NCI-H524 treated with DMSO at 0.1 percent for 48 hours (cell line): Measurements from ENCODE around the gene SNX15.
A peak's percentile ranks its signal among the peaks of the same experiment; 100 is the strongest.
"Not testable (repeated sequence)": the region's sequence is repeated elsewhere in the genome, so short reads cannot be mapped to it uniquely, and the experiment has no call there.

Experiments used
- DNase-seq: peaks from one replicate; lab custom pipeline; 2025; lab: John Stamatoyannopoulos, UW

Gene SNX15

GRCh38 chr11:65014726-65015227, 12.5 kb upstream of the SNX15 start:
- DNase-seq: no peak

DNA sequence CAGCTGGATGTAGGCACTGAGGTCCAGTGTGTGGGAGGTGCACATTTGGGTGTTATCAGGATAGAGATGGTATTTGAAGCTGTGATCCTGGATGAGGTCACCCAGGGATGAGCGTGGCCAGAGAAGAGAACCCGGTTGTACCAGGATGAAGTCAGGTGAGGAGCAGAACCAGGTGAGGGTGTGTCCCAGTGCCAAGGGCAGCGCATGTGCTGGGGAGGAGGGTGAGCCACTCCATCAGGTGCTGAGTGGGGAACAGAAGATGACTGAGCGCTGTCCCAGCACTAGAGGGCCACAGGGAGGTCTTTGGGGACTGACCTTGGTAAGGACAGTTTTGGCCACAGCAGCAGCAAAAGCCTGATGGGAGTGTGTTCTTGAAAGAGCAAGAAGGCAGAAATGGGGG, 10.5 kb upstream of the SNX15 start:
- DNase-seq: no peak

DNA sequence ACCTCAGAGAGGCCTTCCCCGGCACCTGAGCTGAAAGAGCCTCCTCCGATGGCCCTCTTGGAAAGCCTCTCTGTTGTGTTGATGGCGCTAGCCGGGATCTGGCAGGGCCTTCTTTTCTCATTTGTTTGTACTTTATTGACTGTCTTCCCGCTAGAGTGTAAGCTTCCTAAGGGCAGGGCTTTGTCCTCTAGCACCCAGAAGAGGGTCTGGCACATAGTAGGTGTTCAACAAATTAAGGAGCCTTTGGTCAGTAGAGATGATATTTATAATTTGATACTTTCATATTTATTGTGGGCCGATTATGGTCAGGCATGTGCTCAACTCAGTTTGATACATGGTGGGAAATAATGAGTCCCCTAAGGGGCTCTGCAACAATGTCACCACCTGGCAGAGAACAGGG, 9.3 kb upstream of the SNX15 start:
- DNase-seq: no peak

DNA sequence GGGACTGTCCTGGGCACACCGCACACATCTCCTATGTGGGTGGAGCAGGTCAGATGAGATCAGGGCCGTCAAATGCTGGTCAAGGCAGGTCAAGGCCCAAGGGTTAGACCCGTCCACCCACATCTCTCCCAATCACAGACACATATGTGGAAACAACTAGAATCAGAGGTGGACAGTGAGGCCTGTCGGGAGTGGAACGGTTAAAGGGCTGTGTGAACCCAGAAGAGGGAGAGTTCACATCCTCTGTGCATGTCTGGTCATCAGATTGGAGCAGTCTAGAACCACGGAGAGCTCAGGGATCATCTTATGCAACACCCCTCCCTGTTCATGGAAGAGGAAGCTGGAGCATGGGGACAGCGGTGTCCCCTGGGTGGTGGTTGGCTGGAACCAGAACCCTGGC, 7.4 kb upstream of the SNX15 start:
- no peak for DNase-seq

DNA sequence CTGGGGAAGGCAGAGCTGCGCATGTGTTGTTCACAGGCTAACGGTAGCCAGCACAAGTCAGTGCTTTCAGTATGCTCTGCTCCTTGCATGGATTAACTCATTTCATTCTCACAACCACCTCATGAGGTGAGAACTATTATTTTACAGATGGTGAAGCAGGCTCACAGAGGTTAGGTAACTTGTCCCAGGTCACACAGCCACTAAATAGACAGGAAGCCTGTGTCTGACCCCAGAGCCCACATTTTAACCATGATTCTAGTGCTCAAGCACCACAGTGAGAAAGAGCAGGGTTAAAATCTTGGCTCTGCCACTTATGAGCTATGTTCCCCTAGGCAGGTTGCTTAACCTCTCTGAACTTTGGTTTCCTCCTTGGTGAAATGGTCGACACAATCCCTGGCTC, 6.2 kb upstream of the SNX15 start:
- no peak for DNase-seq

DNA sequence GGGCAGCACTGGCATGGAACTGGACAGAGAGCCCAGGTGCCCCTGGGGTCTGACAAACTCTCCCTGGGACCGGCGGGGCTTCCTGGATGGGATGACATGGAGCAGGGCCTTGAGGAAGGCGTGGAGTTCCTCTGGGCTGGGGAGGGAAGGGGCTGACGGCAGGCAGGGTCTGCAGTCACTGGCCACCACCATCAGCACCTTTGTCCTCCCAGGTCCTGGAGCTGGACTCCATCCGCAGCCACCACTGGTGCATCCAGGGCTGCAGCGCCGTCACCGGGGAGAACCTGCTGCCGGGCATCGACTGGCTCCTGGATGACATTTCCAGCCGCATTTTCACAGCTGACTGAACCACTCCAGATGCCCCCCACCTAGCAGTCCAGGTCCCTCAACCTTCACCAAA, 5.7 kb upstream of the SNX15 start:
- no peak for DNase-seq

DNA sequence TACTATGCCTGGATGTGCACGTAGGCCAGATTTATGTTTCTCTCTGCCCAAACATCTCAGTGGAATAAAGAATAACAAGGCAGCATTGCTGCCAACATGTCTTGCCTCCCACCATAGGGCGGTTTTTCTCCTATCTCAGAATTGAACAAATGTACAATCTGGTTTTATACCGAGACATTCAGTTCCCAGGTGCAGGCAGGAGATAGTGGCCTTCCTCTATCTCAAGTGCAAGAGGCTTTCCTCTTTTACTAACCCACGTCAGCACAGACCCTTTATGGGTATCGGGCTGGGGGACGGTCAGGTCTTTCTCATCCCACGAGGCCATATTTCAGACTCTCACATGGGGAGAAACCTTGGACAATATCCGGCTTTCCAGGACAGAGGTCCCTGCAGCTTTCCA, 3.7 kb upstream of the SNX15 start:
- DNase-seq: not testable (repeated sequence)

GRCh38 chr11:65026810-65027209, 429 bp upstream of the SNX15 start:
- DNase-seq: no peak

- DNase-seq: no peak
Measured at GRCh38 chr11:65032216-65032615, 5.0 kb downstream of the SNX15 start.

GRCh38 chr11:65034423-65034822, 7.2 kb downstream of the SNX15 start:
- DNase-seq: no peak

GRCh38 chr11:65035579-65035978, 8.3 kb downstream of the SNX15 start:
- DNase-seq: no peak

DNA sequence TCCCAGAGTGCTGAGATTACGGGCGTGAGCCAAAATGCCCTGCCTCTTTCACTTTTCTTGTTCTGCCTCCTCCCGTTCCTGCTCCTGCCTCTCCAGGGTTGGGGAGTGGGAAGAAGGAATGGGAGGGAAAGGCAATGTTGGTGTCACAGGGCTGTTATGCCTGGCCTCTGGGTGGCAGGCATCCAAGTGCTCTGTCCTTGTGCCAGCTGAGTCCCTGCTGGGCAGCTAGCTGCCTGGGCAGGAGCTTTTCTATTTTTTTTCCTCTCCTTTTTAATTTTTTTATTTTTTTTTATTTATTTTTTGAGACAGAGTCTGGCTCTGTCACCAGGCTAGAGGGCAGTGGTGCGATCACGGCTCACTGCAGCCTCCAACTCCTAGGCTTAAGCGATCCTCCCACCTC, 9.7 kb downstream of the SNX15 start:
- no peak for DNase-seq

DNA sequence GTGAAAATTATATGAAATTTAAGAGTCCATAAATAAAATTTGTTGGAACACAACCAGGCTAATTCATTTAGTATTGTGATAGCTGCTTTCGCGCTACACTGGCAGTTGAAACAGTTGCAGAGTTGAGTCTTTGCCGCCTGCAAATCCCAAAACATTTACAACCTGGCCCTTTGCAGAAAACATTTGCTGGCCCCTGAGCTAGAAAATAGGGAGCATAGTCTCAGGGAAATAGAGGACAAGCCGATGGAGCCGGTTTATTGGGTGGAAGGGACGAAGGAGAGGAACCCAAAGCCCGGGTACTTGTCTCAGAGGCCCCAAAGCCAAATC, 13.2 kb downstream of the SNX15 start:
- no peak for DNase-seq

DNA sequence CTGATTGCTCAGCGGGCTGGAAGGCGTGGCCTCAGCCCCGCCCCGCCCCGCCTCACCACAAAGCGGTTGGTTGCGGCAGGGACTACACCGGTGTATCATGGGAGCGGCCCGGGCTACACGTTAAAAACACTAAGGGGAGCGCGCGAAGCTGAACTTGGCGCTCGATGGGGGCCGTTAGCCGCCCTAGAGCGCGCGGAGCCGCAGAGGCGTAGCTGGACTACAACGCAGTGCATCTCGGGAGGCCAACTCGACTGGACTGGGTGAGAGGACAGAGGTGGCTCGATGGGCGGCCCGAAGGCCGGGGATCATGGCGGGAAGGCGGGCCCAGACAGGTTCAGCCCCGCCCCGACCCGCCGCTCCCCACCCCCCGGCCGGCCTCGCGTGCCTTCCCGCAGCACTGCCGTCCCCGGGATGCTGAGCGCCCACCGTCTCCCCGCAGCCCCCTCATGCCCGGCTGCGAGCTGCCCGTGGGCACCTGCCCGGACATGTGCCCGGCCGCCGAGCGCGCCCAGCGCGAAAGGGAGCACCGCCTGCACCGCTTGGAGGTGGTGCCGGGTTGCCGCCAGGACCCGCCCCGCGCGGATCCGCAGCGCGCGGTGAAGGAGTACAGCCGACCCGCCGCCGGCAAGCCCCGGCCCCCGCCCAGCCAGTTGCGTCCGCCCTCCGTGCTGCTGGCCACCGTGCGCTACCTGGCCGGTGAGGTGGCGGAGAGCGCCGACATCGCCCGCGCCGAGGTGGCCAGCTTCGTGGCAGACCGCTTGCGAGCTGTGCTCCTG, 13.8 kb downstream of the SNX15 start, which contains the start of gene SAC3D1:
Gene SAC3D1 (plus strand): TSS at position 364 of the 776 bp plus-strand sequence. CDS start 83 bp downstream, at position 447.
- DNase-seq: peak; percentile 85

DNA sequence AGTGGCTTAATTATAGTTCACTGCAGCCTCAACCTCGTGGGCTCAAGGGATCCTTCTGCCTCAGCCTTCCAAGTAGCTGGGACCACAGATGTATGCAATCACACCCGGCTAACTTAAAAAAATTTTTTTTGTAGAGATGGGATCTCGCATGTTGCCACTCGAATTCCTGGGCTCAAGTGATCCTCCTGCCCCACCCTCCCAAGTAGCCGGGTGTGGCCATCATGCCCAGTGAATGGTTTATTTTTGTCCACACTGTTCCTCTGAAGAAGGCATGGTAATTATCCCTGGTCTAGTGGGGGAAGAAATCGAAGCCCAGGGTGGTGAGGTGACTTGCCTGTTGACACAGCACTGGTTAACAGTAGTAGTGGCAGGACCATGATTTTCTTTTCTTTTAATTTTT, 15.7 kb downstream of the SNX15 start:
- DNase-seq: no peak

DNA sequence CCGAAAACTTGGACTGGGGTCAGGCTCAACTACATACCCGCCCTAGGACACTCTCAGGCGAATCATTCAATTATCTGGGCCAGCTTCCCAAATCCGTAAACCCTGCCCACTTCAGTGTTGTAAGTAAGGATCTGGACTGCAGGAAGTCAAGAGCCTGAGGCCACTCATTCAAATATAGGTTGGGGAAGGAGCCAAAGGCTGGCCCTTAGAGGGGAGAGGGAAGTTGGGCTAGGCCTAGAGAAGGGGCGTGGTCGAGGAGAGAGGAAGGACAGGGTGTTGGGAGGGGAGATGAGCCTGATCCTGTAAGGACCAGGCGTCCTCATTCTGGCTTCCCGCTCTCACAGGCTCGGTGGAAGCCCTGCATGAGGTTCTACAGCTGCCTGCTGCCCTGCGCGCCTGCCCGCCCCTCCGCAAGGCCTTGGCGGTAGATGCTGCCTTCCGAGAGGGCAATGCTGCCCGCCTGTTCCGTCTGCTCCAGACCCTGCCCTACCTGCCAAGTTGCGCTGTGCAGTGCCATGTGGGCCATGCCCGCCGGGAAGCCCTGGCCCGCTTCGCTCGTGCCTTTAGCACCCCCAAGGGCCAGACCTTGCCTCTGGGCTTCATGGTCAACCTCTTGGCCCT, 16.8 kb downstream of the SNX15 start:
- no peak for DNase-seq

- no peak for DNase-seq
Measured at GRCh38 chr11:65045061-65045460, 17.8 kb downstream of the SNX15 start.

DNA sequence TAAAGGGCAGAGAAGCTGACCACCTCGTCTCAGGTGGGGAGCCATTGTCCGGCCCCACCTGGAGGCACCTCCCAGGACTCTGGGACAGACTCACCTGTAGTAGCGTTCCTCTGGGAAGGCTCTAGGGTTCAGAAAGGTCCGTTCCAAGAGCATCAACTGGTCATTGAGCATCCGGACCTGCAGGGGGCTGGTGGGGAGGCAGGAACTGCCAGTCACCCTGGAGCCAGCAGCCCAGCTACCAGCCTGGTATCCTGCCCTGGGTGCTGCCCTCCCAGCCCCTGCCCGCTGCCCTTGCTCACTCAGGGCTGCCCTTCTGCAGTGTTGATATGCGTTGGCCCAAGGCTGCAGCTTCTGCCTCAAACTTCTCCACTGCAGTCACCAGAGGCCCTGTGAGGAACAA, 18.5 kb downstream of the SNX15 start:
- no peak for DNase-seq

DNA sequence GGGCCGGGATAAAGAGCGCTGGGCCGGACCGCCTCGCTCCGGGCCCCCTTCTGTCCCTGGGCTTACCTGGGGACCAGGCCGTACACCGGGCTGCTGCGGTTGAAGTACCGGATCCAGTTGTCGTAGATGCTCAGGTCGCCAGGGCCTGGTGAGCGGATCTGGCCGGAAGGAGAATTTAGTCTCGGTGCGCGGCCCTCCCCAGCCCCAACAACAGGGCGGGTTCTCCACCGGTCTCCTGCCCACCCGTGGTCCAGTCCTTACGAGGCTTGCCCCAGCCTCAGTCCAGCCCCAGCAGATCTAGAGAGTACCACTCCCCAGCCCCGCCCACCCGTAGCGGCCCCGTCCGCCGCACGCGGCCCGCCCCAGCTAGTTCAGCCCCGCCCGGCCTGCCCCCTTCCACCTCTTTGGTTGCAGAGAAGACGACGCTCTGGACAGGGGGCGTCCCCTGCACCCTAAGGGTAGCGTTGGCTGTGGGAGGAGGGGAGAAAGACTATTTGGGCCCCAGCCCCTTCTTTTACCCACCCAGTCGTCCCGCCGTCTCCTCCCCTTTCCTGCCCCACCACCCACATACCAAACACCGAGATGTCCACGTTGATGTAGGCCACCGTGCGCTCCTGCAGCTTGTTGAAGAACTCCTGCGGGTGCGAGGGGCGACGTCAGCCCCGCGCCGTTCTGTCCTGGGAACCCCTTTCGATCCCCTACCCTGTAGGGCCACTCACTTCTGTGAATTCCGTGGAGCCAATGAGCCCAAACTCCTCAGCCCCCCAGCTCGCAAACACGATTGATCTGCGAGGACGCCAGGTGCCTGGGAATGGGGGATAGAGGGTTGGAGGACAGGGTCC, 20.6 kb downstream of the SNX15 start:
- no peak for DNase-seq

- DNase-seq: no peak
Measured at GRCh38 chr11:65051398-65051858, 24.2 kb downstream of the SNX15 start.

DNA sequence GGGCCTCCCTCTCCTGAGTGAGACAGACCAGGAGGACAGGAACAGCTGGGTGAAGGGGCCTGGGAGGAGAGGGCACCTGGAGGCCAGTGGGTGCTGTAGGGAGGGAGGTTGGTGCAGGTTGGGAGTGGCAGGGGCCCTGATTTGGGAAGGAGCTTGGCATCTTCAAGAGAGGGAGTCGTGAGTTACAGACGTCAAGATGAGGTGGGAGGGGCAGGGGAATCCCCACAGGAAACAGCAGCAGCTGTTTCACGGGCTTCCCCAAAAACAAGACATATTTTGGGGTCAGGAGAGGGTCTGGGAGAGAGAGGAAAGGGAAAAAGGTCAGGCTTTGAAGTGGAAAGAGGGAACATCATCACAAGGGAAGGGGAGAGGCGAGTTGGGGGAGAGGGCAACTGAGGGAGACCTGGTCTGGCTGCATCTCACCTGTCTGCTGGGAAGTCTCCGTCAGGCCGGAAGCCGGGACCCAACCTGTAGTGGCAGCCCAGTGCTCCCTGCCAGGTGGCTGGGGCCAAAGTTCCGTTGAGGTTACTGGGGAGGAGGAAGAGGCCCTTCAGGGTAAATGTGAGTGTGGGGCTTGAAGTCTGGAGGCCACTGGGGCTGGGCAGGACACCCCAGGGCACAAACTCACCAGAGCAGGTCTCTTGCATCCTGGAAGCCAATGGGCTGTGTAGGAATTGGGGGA, 26.7 kb downstream of the SNX15 start:
- DNase-seq: no peak

DNA sequence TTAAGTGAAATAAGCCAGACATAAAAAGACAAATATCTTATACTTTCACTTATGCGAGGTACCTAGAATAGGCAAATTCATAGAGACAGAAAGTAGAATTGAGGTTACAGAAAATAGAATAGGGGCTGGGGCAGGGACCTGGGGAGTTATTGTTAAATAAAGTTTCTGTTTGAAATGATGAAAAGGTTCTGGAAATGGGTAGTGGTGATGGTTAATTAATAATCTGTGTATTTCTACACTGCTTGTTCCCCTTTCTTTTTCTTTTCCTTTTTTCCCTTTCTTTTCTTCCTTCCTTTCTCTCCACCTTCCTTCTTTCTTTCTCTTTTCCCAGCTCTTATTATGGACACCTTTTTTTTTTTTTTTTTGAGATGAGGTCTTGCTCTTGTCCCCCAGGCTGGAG, 28.3 kb downstream of the SNX15 start:
- DNase-seq: no peak
